Stimulated activated CD8-positive, alpha-beta memory T cell treated with anti-CD3 and anti-CD28 coated beads, Interleukin-2, amount 100 ng/mL, for 48 hours (primary cell): ENCODE data around the gene DCC.

Experiments used
- DNase-seq, 2 donors: peaks; one replicate each; pipeline ENCODE4 v3.0.0-alpha.2; 2020; ENCODE audit warnings: low read depth in 2 of 2

DCC gene

DNA sequence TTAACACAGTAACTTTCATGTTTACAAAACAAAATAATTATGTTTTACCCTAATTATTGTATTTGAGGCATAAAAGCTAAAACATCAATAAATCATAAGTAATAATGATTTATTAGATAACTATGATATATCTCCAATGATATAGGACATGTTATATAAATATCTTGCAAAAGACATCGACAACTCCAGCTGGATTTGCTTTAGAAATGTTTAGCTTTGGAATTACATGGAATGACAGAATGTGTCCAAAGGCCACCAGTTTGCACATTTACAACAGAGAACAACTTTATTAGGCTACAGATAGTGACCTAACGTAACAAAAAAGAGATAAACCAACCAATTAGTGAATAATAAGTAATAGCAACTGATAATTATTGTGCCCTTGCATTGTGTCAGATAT lies 475.7 kb downstream of the DCC start:
- no peak for DNase-seq

DNA sequence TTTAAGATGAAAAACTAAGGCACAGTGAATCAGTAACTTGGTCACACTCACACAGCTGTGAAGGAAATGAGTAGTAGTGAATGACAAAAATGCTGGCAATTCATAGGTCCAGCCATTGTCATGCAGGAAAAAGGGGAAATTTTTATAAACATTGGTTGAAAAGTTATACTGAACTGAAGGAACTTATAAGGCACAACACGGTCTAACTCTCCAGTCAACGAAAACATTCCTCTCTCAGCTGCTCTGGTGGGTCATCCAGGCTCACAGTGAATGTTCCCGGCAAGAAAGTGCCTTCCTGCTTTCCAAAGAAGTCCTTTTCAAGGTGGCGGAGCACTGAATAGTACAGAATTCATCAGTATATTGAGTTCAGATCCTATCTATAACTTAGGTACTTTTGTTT lies 476.1 kb downstream of the DCC start:
- DNase-seq = no peak

DNA sequence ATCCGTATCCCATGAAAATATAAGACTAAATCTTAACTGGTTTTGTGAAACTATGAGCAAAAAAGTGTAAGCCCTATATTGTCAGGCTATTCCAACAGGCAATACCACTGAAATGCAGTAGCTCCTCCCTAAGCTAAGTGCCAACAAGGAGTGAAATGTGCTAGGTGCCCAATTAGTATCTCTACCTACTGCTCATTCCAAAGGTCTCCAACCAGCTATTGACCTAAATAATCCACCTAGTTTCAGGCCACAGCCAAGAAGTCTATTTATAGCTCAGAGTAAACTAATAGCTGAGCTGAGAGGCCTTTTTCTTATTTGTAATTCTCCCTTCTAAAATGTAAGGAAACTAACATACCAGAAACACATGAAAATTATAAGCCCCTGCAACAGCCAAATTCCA lies 482.2 kb downstream of the DCC start:
- DNase-seq = no peak

DNA sequence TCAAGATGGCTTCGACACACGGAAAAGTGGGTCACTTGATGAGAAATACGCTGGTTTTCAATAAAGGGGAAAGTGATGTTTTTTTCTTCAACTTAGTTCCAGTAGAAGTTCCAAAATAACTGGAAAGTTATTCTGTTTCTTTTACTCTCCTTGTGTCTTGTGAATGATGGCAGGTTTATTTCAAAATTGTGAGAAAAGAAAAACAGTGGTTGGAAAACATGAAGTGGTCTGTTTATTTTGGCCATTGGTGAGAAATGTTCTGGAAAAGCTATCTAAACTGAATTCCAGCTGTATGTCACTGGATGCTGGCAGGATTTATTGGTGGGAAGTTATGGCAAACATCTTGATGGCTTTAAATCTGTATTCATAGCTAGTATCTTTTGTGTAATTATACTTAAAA lies 484.1 kb downstream of the DCC start:
- no peak for DNase-seq

DNA sequence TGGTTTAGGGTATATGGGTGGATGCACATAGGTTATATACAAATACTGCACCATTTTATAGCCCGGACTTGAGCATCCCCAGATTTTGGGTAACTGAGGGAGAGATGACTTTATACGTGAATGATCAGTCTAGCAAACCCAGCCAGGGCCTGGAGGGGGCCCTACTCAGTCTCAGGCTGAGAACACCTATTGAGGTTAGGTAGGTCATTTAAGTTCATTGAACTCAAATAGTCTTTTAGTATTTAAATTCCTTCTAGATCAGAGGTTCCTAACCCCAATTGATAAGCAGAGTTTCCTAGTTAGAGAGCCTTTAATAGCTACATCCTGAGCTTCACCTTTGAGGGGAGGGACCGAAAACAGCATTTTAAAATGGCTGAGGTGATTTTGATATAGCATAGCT lies 487.0 kb downstream of the DCC start:
- DNase-seq = no peak

DNA sequence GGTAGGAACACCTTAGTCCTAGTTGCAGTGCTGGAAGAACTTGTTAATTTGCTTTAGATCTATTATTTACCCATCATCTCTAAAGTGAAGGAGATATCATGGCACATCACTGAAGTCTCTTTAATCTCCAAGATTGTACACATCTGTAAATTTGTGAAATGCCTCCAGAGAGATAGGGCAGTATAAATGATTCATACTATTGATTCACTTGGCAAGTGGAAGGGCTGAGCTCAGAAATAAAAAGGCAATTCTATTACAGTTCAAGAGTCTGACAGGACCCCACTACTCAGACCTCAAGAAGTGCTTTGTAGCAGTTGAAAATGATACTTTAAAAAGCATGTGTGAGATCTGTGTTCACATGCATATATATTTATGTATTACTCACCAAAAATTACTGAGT lies 489.3 kb downstream of the DCC start:
- no peak for DNase-seq

DNA sequence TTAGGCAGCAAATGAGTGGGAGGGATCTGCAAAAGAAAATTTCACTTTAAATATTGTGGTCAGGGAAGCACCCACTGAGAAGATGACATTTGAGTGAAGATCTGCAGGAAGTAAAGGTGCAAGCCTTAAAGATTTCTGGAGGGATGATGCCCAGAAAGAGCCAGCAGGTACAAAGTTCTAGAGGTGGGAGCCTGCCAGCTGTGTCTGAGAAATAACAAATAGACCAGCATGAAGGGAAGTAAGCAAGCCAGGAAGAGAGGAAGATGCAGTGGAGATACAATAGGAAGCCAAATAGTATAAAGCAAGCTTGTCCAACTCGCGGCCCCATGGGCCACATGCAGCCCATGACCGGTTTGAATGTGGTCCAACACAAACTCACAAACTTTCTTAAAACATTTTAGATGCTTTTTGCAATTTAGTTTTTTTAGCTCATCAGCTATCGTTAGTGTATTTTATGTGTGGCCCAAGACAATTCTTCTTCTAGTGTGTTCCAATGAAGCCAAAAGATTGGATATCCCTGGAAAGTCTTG lies 489.9 kb downstream of the DCC start:
- no peak for DNase-seq

DNA sequence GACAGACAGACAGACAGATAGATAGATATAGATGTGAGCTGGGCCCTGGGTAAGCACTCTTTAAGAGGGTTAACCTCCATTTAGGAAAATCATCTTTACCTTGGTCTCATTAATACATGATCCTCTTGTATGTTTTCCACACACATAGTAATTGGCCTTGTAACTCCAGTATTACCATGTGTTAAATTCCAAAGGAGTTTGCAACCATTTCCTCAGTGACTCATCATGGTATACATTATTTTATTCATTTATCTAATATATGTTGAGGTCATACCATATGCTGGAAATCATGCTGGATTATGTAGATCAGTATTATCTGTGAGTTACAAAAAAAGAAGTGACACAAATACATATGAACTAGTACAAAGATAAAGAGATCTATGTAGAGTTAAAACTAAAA lies 504.3 kb downstream of the DCC start:
- no peak for DNase-seq

DNA sequence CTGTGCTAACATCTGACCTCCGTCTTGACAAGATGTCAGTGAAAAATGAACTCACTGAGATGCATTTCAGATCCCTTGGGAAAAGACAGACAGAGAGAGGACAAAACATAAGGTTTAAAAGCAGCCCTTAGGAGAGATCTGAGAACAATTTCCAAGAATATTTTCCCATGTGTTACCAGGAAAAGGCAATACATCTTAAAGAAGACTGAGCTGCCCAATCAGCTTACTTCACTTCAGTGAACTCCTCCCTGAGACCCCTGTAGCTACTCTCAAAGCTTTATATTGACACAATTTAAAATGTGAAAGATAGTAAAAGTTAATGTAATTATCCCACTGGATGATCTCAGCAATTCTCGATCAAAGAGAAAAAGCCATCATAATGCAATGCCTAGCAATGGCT lies 505.0 kb downstream of the DCC start:
- DNase-seq = no peak

DNA sequence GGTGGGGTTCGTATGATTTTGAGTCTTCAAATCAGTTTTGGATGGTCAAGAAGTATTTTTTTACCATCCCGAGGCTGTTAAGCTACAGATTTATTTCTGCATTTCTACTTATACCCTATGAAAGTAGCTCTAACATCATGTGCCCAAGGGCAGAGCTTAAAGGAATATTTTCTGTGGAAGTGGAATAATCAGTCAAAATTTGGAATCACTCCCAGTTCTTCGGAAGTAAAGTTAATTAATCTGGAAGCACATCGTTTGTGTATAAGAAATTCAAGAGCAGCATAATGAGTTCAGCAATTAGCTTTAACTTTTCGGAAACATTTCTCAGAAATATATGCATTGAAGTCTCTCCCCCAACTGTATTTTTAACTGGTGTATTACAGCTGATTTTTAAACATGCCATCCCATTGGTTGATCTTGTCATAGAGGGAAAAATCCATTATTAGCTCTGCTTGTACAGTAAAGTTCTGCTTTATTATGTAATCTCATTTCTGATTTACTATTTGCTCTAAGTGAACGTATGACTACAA lies 510.1 kb downstream of the DCC start:
- DNase-seq = no peak

DNA sequence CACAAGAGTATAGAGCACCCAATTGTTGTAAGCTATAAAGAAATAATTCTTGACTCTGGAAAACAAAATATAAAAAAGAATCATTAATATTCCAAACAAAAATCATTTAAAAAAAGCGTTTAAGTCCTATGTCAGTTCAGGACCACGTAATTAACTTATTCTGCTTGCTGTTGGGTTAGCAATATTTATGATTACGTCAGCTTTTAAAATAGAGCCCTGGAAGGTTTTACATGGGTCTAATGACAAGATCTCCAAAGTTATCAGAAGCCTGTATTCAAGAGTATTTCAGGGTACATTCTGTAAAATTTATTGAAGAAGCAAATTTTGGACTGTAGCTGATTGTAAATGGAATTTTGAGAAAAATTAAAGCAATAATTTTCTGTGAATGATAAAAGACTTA lies 521.6 kb downstream of the DCC start:
- DNase-seq = no peak

DNA sequence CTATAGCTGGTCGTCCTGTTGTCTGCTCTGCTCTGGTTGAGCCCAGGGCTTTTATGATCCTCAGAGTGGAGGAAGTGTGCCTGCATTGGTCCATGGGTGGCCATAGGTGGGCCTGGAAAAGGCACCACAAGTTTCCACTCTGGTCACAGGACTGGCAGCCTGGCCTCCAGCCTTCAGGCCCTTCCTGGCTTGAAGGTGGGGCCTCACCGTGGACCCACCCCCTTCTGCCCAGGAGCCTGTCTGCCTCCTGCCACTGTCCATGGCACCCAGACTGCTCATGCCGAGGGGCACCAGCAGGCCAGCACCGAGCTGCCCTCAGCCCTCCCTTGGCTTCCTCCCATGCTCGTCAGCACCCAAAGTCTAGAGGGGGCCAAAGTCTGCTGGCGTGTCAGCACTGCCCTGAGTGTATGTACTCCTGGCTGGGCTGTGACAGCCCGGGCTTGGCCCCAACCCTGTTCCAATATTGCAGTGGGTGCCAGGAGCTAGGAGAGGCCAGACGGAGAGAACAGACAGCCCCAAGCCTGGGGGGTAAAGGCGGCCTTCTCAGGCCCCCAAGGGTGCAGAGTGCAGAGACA lies 529.4 kb downstream of the DCC start:
- no peak for DNase-seq

DNA sequence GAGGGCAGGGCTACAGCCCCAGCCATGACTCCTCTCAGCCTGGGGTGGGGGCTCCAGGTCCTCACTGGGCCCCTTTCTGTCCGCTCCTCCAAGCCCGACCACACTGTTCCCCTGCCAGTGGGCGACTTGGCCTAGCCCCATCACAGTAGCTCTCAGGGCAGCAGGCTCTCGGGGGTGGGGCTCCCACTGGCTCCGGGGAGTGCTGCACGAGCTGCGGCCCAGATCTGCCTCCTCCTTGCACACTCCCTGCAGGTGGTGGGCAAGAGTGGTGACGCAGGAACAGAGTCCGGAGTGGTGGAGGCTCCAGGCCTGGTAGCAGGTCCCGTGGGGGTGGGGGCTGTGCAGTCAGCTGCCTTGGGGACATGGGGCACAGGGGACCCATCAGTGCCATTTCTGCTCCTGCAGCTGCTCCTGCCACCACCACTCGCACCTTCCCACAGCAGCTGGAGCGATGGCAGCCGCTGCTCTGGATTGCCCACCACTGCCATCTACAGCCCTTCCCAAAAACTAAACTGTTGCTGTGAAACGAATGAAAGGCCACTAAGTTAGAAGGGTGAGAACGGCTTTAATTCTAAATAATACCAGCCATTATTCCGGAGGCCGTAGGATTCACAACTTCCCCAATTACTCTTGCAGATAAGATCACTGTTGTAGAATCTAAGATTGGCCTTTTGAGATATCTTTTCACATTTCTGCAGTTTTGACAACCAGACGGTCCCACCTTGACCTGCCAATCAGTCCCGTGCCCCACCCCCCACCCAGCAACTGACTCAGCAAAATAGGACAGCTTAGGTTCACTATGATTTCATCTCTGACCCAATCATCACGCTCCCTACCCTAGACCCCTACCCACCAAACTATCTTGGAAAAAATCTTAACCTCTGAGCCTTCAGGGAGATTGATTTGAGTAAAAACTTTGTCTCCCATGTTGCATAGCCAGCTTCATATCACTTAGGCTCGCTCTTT lies 530.2 kb downstream of the DCC start:
- DNase-seq = no peak

DNA sequence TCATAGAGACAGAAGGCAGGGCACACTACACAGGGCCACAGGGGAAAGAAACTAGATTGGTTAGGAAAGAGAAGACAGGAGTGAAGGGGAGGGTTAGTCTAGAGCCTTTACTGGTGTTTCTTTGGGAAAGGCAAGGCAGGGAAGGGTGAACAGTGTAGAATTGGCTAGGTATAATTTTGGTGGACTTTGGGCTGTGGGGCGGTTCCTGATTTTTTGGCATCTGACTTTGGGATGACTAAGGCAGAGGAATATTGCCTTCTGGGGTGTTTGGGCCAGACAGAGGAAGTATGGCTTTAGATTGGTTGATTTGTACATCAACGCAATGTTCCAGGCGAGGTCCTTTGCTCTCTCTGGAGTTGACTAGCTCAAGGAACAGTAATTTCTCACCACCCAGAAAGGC lies 534.8 kb downstream of the DCC start:
- DNase-seq = no peak

DNA sequence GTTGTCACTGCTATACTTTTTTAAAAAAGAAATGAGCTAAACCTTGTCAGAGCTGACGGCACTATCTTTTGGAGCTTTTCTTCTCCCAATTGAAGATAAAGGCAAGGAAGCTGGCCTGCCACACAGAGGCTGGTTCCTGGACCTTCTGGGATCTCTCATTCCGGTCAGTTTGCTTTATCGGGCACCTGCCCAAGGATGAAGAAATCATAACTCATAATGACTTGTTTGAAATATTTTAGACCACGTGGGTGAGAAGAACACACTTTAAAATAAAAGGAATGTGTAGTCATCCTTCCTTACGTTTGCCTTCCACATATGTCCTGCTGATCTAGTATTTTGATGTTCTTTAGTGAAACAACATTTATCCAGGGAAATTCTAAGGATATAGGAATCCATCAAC lies 535.7 kb downstream of the DCC start:
- no peak for DNase-seq

DNA sequence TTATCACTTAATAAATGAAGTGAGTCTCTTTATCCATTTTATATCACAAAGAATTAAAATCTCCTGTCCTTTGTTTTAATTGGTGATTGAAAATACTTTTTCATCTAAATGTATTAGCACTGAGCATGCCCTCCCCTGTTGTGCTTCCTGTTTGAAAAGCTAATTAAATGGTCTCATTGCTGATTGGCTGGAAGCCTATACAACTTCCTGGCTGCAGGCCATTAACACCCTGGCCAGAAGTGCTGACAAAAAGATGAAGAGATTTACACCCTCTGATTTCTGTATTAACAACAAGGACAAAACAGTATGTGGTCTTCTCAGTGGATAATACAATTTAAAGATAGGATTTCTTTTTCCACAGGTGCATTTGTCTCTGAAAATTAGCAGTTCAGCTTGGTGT lies 548.0 kb downstream of the DCC start:
- no peak for DNase-seq

DNA sequence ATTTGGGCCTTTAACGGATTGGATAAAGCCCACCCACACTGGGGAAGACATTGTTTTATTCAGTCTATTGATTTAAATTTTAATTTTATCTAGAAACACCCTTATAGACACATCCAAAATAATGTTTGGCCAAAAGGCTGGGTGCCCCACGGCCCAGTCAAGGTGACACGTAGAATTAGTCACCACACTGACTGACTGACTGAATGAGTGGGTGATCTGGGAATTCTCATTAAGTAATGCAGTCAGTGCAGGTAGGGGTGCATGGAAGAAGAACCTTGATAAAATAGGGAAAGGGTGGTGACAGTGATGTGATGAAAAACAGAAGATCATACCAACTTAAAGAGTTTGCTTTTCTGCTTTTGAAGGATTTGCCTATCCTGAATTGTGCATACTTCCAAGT lies 554.8 kb downstream of the DCC start:
- DNase-seq = no peak

DNA sequence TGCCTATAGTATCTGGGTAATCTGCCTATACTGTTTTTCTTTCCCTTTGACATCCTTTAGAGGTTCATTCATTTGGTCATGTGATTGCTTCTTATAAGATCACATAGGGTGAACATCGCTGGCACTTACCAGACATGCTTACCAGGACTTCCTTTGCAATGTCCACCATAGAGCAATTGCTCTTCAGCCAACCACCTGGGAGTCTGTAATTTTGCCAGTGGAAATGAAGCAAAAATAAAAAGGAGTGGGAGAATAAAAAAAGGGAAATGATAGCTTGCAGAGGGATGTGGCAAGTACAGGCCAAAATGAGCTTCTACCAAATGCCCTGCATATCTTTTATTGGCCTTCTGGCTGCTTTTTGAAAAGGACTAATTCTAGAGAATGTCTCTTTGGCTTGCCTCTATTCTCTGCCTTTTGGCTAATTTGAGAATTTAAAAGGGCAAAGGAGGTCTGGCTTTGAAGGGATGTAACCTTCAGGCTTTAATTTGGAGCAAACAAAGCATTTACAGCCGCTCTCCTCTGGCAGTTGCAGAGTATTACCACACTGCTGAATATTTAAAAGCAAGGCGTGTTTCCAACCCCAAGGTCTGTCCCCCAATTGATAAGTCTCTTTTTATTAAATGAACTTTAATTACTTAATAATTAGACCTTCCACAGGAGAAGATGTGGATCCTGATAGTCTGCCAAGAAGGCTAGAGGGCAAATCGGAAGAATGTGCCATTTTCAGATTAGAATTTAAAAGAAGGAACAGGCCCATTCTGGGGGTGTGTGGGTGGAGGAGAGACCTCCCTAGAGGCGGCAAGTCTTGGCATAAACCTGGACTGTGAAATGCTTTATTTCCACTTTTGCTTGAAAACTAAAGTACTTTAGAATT lies 557.9 kb downstream of the DCC start:
- no peak for DNase-seq

DNA sequence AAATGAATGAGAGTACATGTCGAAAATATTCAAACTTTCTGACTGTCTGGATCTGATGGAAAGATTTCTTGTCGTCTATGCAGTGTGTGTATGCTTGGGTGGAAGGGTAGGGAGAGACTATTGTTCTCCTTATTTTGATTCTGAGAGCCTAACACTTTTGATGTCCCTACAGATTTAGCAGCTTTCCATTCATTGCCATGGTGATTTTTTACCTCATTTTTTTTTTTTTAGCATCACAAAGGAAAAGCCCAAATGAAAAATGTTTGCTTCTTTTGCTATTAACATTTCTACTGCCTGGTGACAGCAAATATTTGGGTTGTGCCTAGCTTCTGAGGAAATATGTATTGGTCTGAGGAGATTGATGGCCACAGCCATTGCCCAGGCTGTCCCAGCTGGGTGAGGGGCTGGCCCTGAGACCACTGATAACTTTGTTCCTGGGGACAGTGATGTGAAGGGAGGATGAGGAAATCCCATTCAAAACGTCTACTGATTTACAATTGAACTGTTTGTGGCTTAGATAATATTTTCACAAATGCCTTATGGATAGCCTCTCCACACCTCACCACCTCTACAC lies 558.6 kb downstream of the DCC start:
- no peak for DNase-seq

DNA sequence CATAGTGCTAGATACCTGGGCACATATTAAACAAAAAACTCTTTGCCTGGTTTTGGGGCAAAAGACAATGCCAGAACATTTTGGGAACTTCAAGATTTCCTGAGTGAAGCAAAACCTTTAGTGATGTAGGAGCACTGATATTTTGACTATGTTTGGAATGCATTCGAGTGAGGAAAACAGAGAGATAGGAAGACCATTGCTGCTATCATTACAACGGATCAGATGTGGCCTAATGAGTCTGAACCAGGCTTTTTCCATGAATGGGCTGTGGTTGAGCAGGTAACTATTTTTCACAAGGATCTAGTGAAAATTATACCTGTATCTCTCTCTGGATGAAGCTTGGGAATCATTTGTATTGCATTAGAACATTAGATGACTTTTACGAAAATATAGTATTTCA lies 562.2 kb downstream of the DCC start:
- no peak for DNase-seq

DNA sequence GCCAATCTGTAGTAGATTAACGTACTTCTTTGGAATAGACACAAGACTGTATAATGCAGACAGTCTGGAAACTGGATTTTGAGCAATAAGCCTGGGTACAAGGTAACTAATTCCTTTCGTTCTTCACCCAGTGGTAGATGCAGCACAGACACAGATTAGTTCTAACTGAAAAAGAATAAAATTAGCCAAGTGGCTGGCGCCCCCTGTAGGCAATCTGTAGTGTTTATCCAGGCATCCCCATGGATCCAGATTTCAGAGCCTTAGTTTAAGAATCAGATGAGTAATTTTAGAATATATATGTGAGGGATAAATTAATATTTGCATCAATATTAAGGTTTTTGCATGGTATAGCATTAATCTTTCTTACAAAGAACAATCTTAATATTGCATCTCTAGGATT lies 563.9 kb downstream of the DCC start:
- DNase-seq = no peak
